ENCODE measurements around the gene MKX.

- no peak for TF ChIP-seq EZH2 (optimal IDR thresholded peaks at IDR 0.05; ENCODE audit: low read depth, low read length)
- TF ChIP-seq CTCF (IDR thresholded peaks at IDR 0.05; ENCODE audit: low read length): no peak
These were observed 31.7 kb downstream of the MKX start for GRCh38 chr10:27713941-27714340.
